Heart left ventricle (tissue), 16 donors: ENCODE results near the gene PPP1R1C. TPM values are rescaled to one million over a fixed set of nuclear protein-coding genes. Genes with fewer than 3 reads are reported as not detected.
A peak's percentile ranks its signal among the peaks of the same experiment; 100 is the strongest.

Experiments
- ATAC-seq, 4 donors: fragments of 200-7000 bp; cut with Tn5 transposase; one replicate each; pipeline ENCODE4 v1.9.1; 2020 to 2022; ENCODE audit warnings: moderate library complexity in 4 of 4, mild to moderate bottlenecking in 3 of 4, moderate number of reproducible peaks in 1 of 4
- DNase-seq, 5 donors: peaks; one replicate each; pipeline ENCODE4 v3.0.0-alpha.2; 2020
- H3K27ac ChIP-seq, 12 donors: fragments of 200-600 bp; sonication (generic) in 4 of 12; one replicate each; pipeline versions ENCODE4 v1.5.0 to v1.8.0; 2016 to 2022; ENCODE audit warnings: mild to moderate bottlenecking in 2 of 12
- H3K27me3 ChIP-seq, 9 donors: fragments of 200-600 bp; sonication (generic) in 2 of 9; one replicate each; pipeline versions ENCODE4 v1.5.1 to v1.8.0; 2016 to 2022; ENCODE audit warnings: mild to moderate bottlenecking in 3 of 9
- H3K36me3 ChIP-seq, 9 donors: fragments of 200-600 bp; sonication (generic) in 2 of 9; one replicate each; pipeline versions ENCODE4 v1.5.0 to v1.8.0; 2018 to 2022; ENCODE audit warnings: mild to moderate bottlenecking in 2 of 9
- H3K4me1 ChIP-seq, 12 donors: fragments of 200-600 bp; sonication (generic) in 4 of 12; one replicate each; pipeline versions ENCODE4 v1.5.0 to v1.8.0; 2016 to 2022; ENCODE audit warnings: mild to moderate bottlenecking in 3 of 12
- H3K4me3 ChIP-seq, 12 donors: fragments of 200-600 bp; sonication (generic) in 4 of 12; one replicate each; pipeline versions ENCODE4 v1.5.0 to v1.8.0; 2017 to 2022; ENCODE audit warnings: mild to moderate bottlenecking in 9 of 12, moderate library complexity in 4 of 12
- H3K9me3 ChIP-seq, 12 donors: fragments of 200-600 bp; sonication (generic) in 4 of 12; one replicate each; pipeline versions ENCODE4 v1.5.0 to v1.8.0; 2016 to 2022; ENCODE audit warnings: mild to moderate bottlenecking in 1 of 12
- CTCF ChIP-seq, 12 donors: fragments of 200-600 bp; sonication (generic) in 4 of 12; IDR thresholded peaks; one replicate each; pipeline versions ENCODE4 v1.5.0 to v1.8.0; 2018 to 2022; ENCODE audit warnings: antibody characterized with exemption in 12 of 12, mild to moderate bottlenecking in 5 of 12
- POLR2A ChIP-seq, 2 donors: fragments of 450-650 bp; IDR thresholded peaks; one replicate each; pipeline ENCODE4 v1.6.1; 2017; ENCODE audit warnings: antibody characterized with exemption in 2 of 2, mild to moderate bottlenecking in 2 of 2, moderate library complexity in 2 of 2
- WGBS, 4 donors: extraction: QIAGEN DNeasy Blood & Tissue Kit in 2 of 4; methylation state at CpG; one replicate each; pipeline versions ENCODE4 v1.1.5 to v1.1.7; 2013 to 2018; 5-methylcytosine and 5-hydroxymethylcytosine counted together
- intact Hi-C, 10 donors: fragments of 100-400 bp; cut with DNase I; formaldehyde crosslinking; loops; one replicate each; pipeline versions ENCODE4 v1.11.1 to v1.14.2; 2022
- polyA plus RNA-seq, 2 donors: library from polyadenylated mRNA; stranded (reverse); fragments of 200-250 nt; gene quantifications; one replicate each; pipeline ENCODE4 v1.2.3, GENCODE V29; 2013
- total RNA-seq, 9 donors: library from RNA; depleted of rRNA in 2 of 9; stranded (reverse); fragments of >200 nt in 2 of 9; fragmentation: NEBNext Ultra II Directional in 3 of 9; extraction: Animal tissue kit (Norgen Biotek cat#: 25700) in 3 of 9; gene quantifications; one replicate each; pipeline versions ENCODE4 v1.1.0 to v1.2.4, GENCODE V29; 2016 to 2023
- donor health status: ischemic (EF 13 %, LVEDD 7.1; RV severe dilation, severe dysfunction).
- donor health status: healthy with polysubstance abuse.
- donor health status: DM: no; HTN: yes; CAD: no.
- donor health status: DM: no; HTN: no; CAD: no.
- donor health status: ischemic (EF 25% LVEDD 6.9; RV normal size, moderate dysfunction).
- donor health status: ischemic (EF 25% LVEDD 5.7; RV mildly dilated, moderate dysfunction).
- donor health status: healthy.
- donor health status: DM: yes; HTN: yes; CAD: no.
- donor health status: ischemic (EF 35%, LVEDD 5.7; RV mildly dilated, moderate dysfunction).
- donor health status: nonischemic (EF 11% LVEDD 7.7; RV severe dilation, severe dysfunction).
- donor health status: DM: yes; HTN: yes; CAD: no.
- donor health status: PGD.
- donor health status: ischemic (EF 29% LVEDD 5.4; RV normal size, mild dysfunction).
- donor health status: nonischemic (EF 23%, LVEDD 6.1; RV moderate dilation, normal function).

Gene PPP1R1C
- total and polyA plus RNA-seq, 11 donors: 2.9 to 44.5 (median 21.0) TPM

GRCh38 chr2:182077448-182078142 is 91.9 kb downstream of the PPP1R1C start:
- intact Hi-C loops: loop anchor here (1.0 to 10.0 kb wide), 12 partner anchors 73 to 577 kb away; partner anchors contain the start of genes ITPRID2 (in 2 of the 10) and PPP1R1C (in 2 of the 10)
- Histone ChIP-seq H3K36me3 (no peaks in the 10 kb centered on the region), H3K27ac (no peak overlapping the region), H3K4me1 (peaks cover 0 to 10% (median 3%) of the 10 kb centered on the region in 12 donors), H3K9me3 (no peaks in the 10 kb centered on the region), H3K4me3 (no peak overlapping the region), H3K27me3 (no peaks in the 10 kb centered on the region)
- WGBS, 4 donors: 56 to 64% (median 57%) methylated on average over 11 of the region's 11 CpGs
- TF ChIP-seq POLR2A (IDR thresholded peaks at IDR 0.05) (no peak), CTCF (IDR thresholded peaks at IDR 0.05) (peak; percentile 48 to 80 (median 70))
- DNase-seq: peak in 2 of 5 donors; percentile 30 to 35
- ATAC-seq: peak; percentile 84 to 96 (median 91)

GRCh38 chr2:182078988-182079602 is 93.4 kb downstream of the PPP1R1C start:
- intact Hi-C loops: loop anchor here in 8 of 10 donors (1.0 to 10.0 kb wide), 11 partner anchors 72 to 576 kb away; partner anchors contain the start of genes PPP1R1C (in 2 of the 8) and ITPRID2 (in 1 of the 8)
- TF ChIP-seq CTCF (IDR thresholded peaks at IDR 0.05): no peak
- TF ChIP-seq POLR2A (IDR thresholded peaks at IDR 0.05): no peak
- WGBS, 4 donors: 81 to 88% (median 84%) methylated on average over 3 of the region's 3 CpGs
- Histone ChIP-seq H3K4me1 (peaks cover 0 to 10% (median 3%) of the 10 kb centered on the region in 12 donors), H3K27me3 (no peaks in the 10 kb centered on the region), H3K36me3 (no peaks in the 10 kb centered on the region), H3K9me3 (no peaks in the 10 kb centered on the region), H3K27ac (no peak overlapping the region), H3K4me3 (no peak overlapping the region)
- DNase-seq: no peak
- no peak for ATAC-seq

- ATAC-seq: no peak
- WGBS, 4 donors: 86 to 95% (median 89%) methylated on average over 2 of the region's 2 CpGs
- TF ChIP-seq POLR2A (IDR thresholded peaks at IDR 0.05): no peak
- TF ChIP-seq CTCF (IDR thresholded peaks at IDR 0.05): no peak
Measured at GRCh38 chr2:182080493-182080892, 94.8 kb downstream of the PPP1R1C start.

More at GRCh38 chr2:182080493-182080892, 94.8 kb downstream of the PPP1R1C start:
- Histone ChIP-seq H3K4me3 (no peak overlapping the region), H3K27ac (no peak overlapping the region), H3K27me3 (no peaks in the 10 kb centered on the region), H3K36me3 (no peaks in the 10 kb centered on the region), H3K4me1 (peaks cover 0 to 10% (median 3%) of the 10 kb centered on the region in 12 donors), H3K9me3 (peaks cover 0 to 3% (median 0%) of the 10 kb centered on the region in 12 donors)
- DNase-seq: no peak
- intact Hi-C loops: loop anchor here in 1 of 10 donors (5.0 kb wide), 1 partner anchor 338 kb away; no protein-coding TSS in a partner anchor
